ENCODE results near the gene ANKRA2.

The ANKRA2 gene

DNA sequence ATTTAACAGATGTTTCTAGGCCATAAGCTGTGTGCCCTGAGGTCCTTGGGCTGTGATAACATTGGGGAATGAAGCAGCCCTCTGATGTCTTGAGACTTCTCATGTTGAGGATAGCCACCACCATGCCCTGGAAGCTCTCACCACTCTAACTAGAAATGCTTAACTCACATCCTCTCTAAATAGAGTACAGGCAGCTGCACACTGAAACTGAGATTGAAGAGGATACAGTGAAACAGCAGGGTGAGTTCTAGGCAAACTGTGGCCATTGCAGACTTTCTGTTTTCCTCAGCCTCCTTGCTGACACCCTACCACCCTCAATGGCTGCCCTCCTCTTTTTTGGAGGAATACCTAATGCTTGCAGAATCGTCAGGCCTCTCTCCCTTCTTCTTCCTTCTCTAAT, 22.5 kb upstream of the ANKRA2 start:
- no peak for DNase-seq (ENCODE audit: low read depth)
- H3K4me3 ChIP-seq (ENCODE audit: low read length): no peak overlapping the region
- TF ChIP-seq, protein P1, sequence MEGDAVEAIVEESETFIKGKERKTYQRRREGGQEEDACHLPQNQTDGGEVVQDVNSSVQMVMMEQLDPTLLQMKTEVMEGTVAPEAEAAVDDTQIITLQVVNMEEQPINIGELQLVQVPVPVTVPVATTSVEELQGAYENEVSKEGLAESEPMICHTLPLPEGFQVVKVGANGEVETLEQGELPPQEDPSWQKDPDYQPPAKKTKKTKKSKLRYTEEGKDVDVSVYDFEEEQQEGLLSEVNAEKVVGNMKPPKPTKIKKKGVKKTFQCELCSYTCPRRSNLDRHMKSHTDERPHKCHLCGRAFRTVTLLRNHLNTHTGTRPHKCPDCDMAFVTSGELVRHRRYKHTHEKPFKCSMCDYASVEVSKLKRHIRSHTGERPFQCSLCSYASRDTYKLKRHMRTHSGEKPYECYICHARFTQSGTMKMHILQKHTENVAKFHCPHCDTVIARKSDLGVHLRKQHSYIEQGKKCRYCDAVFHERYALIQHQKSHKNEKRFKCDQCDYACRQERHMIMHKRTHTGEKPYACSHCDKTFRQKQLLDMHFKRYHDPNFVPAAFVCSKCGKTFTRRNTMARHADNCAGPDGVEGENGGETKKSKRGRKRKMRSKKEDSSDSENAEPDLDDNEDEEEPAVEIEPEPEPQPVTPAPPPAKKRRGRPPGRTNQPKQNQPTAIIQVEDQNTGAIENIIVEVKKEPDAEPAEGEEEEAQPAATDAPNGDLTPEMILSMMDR (conservative IDR thresholded peaks at IDR 0.05; ENCODE audit: low read length): no peak

DNA sequence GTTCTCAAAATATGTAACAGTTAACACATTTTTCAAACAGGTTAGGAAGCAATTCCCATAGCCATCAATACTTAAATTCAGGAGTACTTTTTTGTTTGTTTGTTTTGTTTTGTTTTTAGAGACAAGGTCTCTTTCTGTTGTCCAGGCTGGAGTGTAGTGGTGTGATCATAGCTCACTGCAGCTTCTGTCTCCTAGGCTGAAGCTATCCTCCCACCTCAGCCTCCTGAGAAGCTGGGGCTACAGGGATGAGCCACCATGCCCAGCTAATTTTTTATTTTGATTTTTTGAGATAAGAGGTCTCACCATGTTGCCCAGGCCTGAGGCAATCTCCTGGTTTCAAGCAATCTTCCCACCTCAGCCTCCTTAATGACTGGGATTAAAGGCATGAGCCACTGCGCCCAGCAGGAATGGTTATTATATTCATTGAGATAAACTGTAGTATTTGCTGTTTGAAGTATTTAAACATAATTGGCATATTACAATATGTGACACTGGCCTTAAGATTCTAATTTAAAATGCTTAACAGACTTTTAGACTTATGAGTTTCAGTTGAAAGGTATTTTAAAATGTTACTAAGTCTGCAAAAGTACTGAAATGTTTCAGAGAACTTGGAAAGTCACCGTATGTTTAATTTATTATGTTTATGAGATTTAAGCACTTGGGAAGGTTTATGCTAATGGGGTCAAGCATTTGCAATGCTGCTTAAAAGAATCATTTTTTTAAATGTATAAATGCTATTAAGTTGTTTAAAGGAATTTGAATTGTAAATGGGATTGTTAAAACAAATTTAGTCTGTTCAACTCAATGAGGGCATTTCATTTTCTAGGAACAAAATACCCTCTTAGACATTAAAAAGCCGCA, 17.1 kb upstream of the ANKRA2 start:
- TF ChIP-seq, protein P1 (conservative IDR thresholded peaks at IDR 0.05; ENCODE audit: low read length): no peak
- no peak for DNase-seq (ENCODE audit: low read depth)
- no peak overlapping the region for H3K4me3 ChIP-seq (ENCODE audit: low read length)

DNA sequence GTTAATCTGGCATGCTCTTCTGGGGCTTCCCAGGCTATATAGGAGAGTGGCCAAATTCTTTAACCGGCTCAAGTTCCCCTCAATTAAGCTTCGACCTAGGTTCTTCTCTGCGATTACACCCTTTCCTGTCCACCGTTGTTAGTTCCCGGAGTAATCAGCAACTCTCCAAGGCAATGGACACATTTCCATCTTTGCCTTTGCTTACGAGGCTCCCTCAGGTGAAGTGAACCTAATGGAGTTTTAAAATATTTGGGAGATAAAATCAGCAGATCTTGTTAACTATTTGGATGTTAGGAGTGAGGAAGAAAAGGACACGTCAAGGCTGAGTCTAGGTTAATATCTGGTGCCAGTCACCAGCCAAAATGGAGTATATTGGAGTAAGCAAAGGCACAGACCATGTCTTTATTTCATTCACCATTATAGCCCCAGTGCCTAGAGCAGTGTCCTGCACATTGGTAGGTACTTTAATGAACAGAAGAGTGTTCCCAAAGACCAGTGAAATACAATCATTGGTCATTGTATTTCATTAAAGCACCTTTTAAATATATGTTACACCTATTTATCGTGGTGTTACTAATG, 619 bp upstream of the ANKRA2 start:
- no peak for DNase-seq (ENCODE audit: low read depth)
- peak overlapping the region; percentile 93 for H3K4me3 ChIP-seq (ENCODE audit: low read length)
- TF ChIP-seq, protein P1 (conservative IDR thresholded peaks at IDR 0.05; ENCODE audit: low read length): no peak

DNA sequence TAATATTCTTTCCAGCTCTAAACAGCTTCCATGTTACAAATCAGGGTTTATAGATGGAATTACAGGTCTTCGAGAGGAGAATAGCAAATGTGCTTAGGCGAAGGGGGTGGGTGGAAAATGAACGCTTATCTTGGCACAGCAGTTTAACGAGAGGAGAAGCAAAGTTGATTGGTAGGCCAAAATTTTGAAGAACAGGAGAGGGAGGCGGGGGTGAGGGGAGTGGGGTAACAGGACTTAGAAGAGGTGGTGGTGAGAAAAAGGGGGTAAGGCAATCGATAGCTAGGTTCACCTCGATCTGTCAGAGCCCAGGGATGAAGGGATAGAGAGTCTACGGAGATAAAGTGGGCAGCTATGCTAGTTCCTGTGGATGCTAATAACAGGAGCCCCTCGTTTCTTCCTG, 764 bp downstream of the ANKRA2 start:
- TF ChIP-seq, protein P1 (conservative IDR thresholded peaks at IDR 0.05; ENCODE audit: low read length): no peak
- DNase-seq (ENCODE audit: low read depth): peak; percentile 12
- H3K4me3 ChIP-seq (ENCODE audit: low read length): peak overlapping the region; percentile 93

DNA sequence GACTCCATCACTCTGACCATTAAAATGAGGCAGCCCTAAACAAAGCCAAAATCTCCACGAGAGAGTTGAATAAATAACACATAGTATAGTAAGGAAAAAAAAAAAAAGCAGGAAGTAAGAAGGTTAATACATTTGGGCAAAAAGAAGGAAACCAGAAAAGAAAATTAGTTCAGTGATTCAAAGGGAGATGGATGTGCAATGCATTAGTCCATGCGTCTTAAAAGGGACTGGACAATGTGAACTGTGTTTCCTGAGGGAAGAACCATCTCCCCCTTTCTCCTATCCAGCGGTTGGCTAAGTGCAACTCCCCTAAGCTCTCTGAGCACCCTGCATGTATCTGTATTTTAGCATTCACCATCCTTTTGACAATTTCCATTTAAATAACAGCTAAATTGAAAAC, 1.4 kb downstream of the ANKRA2 start:
- H3K4me3 ChIP-seq (ENCODE audit: low read length): peak overlapping the region; percentile 93
- DNase-seq (ENCODE audit: low read depth): no peak
- TF ChIP-seq, protein P1 (conservative IDR thresholded peaks at IDR 0.05; ENCODE audit: low read length): no peak

DNA sequence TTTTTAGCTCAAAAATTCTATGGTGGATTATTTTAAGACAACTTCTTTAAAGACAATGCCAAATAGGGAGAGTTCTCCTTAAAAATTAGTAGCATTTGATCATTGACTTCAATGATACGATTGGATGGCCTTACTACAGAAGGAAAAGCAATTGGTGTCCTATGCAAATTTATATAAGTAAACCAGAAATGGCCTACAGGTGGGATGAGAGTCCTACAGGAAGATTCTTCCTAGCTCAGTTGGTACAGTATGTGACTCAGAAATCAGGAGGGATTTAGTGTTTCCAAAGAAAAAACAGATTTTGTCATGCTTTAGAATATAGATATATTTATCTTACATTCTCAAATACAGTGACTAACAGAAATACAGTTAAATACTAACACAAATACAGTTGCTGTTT, 6.5 kb downstream of the ANKRA2 start:
- no peak overlapping the region for H3K4me3 ChIP-seq (ENCODE audit: low read length)
- no peak for DNase-seq (ENCODE audit: low read depth)
- TF ChIP-seq, protein P1 (conservative IDR thresholded peaks at IDR 0.05; ENCODE audit: low read length): no peak

DNA sequence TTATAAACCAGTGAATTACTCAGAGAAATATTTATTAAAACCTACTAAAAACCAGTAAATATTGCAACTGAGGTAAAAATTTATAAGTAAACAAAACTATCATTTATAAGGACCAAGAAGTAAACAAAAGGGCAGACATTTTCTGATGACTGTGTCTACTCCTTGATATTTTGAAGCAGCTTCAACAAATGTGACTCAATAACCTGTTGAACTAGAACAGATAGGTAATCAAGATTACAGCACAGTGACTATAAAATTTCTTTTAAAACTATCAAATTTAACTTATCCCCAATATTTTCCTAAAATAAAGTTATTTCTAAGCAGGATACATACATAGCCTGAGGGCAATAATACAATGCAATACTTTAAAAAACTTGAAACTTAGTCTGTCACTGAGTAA, 12.8 kb downstream of the ANKRA2 start:
- no peak overlapping the region for H3K4me3 ChIP-seq (ENCODE audit: low read length)
- TF ChIP-seq, protein P1 (conservative IDR thresholded peaks at IDR 0.05; ENCODE audit: low read length): no peak
- DNase-seq (ENCODE audit: low read depth): no peak
